IPS-NIHi11 (cell line): ENCODE data around the gene MAB21L4.

Experiments
- DNase-seq: peaks from one replicate; pipeline ENCODE4 v3.0.0; 2012; ENCODE audit warnings: mixed read lengths, low spot score

Gene MAB21L4

DNA sequence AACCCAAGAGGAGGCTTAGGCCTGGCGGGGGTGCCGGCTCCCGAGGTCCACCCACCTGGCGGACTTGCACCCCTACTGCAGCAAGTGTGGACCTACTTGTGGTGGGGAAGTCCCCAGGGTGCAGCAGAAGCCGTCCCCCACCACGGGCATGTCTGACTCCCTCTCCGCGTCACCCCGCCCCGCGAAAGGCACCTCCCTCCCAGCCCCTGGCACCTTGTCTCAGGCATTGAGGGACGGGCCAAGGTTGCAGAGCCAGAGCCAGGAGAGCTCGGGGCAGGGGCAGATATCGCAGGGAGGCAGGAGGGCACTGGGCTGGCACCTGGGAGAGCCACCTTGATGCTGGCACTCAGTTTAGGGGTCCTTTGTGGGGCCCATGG is 29.2 kb upstream of the MAB21L4 start:
- DNase-seq = peak; percentile 20

DNA sequence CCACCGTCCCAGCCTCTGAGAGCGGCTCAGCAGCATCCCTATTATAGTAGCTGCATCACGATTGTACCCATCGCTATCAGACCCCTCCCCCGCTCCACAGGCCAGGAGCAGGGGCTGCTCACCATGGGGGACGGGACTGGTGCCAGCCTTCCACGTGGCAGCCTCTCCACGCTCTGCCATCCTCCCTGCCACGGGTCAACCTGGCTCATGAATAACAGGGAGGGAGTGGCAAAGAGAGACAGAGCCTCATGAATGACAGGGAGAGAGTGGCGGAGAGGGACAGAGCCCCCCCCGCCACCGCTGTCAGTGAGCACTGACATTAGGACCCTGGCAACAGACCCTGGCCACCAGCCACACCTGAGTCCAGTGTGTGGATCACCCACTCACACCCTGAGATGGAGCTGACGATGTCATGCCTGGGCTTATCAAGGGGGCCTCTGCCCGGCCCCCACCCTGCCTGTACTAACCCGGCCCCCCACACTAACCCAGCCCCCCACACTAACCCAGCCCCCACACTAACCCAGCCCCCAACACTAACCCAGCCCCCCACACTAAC is 27.1 kb upstream of the MAB21L4 start:
- peak; percentile 11 for DNase-seq

DNA sequence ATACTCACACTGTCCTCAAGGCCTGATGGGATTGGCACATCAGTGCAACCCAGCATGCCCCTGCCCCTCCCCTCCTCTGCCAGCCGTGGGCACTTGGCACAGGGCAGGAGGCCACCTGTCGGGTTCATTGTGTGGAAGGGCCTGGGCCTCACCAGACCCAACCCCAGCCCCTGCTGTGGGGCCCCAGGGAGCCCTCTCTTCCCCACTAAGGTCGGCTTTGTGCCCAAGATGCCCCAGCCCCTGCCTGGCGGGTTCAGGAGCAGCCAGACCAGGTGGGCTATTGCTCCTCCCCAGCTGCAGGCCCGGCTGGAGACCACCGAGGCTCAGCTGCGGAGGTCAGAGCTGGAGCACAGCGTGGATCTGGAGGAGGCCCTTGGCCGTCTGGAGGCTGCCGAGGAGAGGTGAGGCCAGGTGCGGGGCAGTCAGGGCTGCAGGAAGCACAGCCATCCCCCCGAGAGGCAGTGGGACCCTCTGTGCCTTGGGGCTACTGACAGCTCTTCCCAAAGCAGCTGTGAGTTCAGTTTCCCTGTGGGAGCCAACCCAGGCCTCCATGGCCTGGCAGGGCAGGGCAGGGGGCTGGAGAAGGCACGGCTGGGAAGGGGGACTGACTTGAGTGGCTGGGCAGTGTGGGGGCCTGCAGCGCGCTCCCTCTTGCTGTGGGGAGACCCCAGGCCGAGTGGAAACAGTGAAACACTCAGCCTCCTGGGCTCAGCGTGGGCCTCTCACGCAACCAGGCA is 26.5 kb upstream of the MAB21L4 start:
- peak; percentile 19 for DNase-seq

DNA sequence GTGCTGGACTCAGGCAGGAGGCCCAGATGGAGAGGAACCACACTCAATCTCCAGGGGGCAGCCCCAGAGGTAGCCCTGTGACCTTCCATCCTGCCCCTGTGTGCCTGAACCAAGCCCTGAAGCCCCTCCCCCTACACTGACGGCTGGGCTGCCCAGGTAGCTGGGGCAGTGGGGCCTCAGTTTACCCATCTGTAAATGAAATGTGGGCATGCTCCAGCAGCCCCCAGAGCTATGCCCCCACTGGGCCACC is 26.0 kb upstream of the MAB21L4 start:
- peak; percentile 5 for DNase-seq

DNA sequence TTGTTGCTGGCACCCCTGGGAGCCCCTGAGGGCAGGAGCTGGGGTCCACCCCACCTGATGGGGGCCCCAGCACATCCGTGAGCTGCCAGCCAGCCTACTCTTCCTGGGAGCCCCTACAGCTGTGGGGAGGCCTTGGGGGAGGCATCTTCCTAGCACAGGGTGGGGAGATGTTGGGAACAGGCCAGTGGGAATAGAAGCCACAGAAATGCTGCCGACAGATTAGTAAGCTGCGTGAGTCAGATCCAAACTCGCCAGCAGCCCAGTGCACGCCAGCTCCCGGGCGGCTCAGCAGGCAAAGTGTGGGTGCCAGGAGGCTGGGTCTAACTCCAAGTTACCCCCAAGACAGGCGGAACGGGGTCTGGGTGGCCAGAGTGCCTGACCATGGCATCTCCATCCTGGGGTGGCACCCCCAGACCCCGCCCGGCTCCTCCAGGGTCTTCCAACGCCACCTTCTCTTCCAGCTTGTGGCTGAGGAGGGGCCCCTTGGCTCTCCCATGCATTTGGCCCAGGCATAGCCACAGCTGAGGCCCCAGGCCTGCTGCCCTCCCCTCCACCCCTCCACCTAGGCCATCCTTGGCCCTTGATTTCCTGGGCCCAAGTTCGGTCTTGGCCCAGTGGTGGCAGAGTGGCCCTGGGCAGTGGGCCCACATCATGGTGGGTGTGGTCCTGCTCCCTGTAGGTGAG is 25.5 kb upstream of the MAB21L4 start:
- peak; percentile 33 for DNase-seq

DNA sequence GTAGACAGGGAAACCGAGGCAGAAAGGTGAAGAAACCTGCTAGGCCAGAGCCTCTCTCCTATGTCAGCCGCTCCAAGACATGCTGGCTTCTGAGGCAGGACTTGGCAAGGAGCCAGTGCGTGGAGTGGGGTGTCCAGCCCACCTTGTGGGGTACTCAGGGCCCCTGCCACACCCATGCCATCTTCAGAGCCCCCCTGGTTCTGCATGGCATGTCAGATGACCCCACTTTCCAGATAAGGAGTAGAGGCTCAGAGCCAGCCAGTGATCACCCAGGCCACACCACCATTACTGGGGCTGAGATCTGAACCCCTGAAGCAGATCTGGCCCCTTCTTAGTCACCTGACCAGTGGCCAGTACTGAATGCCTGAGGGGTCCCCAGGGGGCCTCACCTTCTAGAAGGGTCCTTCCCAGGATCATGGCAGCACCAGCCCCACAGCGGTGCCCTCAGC is 24.9 kb upstream of the MAB21L4 start:
- no peak for DNase-seq

DNA sequence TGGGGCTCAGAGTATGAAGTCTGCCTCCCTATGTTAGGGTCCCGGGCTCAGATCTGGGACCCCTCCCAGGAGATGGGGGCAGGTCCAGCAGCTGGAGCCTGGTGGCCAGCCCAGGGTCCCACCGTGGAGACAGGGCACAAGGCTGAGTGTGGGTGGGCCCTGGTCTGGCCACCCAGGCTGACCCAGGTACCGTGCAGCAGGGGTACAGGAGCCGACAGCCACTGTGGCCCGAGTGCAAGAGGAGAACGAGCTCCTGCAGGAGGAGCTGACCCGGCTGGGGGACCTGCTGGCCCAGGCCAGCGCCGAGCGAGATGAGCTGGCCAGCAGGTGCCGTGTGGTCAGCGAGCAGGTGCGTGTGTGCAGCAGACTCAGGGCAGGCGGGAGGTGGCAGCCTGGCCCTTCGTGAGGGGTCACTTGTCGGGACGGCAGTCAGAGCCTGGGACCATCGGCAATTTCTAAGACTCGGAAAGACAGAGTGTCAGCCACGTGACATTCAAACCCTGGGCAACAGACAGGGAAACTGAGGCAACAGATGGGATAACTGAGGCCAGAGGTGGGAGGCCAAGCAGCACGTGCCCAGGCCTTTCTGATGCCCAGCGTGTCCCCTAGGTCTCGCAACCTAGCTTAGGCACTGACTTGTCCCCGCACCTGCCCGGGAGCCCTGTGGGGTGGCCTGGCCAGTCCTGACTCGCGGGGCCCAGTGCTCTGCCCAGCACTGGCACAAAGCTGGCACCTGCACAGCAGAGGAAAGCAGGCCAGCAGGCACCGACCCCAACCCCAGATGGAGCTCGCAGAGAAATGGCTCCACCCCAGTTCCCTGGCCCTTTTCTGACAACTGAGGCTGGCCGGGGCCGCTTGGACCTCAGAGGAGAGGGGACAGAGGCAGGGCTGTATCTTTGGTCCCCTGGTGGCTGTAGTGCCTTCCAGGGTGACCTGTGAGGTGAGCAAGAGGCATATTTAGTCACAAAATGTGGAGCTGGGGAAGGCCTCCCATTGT is 24.1 kb upstream of the MAB21L4 start:
- no peak for DNase-seq

DNA sequence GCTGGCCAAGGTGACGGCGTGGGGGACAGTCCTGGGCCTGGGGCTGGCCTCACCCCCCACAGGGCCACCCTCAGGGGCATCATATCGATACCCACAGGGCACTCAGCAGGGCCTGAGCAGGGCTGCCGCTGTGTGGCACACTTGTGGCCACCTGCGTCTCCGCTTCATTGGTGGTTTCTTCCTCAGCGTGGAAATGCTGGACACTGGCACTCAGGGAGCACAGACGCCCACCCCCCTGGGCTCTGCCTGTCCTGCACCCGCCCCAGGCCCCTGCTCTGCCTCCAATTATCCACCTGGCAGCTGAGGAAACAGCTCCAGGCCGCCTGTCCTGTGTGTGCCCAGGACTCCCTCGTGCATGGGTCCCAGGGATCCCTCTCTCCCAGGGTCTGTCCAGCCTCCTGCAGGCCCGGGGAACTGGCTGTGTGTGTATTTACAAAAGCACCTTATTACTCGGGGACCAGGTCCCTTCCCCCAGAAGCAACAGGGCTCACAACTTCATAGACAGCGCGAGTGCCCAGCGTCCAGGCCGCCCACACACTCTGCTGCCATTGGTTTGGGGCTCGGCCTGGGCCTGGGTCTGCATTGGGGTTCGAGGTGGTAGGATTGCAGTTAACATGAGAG is 23.3 kb upstream of the MAB21L4 start:
- DNase-seq = no peak

DNA sequence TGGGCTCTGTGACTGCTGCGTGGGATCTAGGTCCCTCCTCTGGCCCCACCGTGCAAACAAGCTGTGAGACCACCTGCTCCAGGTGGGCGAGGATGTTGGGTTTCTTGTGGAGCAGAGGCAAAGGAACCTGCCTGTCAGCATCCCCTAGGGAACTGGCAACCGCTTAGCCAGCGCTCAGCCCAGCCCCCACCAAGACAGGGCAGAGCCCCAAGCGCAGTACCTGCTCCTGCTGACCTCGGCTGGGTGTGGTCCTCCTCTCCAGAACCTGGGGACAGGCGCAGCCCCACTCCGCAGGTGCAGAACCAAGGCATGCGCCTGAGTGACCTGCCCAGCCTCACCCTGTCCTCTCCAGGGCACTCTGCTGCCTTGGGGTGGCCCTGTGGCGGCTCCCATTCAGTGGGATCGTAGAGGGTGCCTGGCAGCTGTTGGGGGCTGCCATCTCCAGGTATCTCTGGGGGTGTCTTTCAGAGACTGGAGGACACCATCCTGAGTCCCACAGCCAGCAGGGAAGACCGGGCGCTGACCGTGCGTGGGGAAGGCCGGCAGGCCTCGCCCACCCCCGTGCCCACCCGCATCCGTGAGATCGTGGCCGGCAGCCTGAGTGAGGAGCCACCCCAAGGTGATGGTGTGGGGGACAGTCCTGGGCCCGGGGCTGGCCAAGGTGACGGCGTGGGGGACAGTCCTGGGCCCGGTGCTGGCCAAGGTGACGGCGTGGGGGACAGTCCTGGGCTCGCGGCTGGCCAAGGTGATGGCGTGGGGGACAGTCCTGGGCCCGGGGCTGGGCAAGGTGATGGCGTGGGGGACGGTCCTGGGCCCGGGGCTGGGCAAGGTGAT is 22.5 kb upstream of the MAB21L4 start:
- DNase-seq = peak; percentile 11

DNA sequence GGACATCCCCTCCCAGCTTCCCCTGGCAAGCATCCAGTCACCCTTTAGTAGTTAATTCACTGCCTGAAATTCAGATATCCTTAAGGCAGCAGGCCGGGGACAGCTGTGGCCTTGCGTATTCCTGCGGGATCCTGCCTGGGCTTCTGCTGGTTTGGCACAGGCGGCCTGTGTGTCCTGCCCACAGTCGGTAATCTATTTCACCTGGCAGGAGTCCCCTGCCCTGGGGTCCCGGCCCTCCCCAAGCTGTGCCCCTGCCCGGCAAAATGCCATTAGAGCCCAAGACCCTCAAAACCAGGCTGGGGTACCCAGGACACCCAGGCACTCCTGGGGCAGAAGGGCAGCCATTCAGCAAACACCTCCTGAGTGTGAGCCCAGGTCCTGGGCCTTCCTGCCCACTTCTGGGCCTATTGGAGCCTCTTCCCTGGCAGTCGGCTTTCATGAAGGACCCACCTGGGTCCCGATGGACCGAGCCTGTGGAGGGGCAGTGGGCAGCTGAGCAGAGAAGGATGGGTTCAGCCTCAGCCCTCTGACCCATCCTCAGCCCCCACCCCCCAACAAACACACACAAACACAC is 21.8 kb upstream of the MAB21L4 start:
- DNase-seq = no peak

DNA sequence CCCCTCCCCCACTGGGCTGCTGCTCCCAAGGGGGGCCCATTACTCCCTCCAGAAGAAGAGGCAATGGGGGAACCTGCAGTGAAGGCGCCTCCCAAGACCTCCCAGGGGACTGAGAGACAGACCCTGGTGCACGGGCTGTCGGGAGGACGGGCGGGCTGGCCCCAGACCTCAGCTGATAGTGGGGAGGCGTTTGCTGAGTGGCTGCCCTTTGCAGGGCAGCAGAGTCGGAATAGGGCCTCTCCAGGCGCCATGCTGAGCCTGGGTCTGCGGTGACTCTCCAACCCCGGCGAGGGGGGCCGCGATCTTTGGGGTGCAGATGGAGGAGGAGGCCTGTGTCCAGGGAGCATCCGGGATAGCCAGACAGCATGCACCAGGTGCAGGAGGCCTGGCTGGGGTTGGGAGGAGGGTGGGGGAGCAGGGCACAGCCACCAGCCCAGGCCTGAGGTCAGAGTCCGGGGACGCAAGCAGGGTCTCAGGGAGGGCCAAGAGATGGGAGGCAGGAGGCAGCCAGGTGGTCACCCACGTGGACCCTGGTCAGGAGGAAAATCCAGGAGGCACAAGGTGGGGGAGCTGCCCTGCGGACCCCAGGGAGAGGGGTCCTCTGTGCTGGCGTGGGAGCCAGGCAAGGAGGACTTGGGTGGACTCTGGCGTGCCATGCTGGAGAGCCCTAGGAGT is 21.2 kb upstream of the MAB21L4 start:
- no peak for DNase-seq

DNA sequence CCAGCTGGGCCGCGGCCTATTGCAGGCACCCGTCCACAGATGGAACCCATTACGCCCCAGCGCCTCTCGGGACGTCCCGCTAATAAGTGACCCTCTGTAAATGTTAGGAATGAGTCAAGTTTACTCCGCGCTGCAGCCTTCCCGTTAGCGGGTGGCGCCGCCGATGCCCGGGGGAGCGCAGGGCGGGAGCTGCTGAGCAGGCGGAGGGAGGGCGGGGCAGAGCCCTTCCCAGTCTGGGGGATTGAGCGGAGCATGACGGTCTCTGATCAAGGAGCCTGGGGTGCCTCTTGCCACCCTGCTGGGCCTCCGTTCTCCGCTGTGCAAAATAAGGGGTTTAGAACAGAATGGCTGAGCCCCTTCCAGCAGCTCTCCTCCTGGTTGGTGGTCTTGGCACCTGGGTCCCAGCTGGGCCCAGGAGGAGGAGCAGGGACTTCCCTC is 20.6 kb upstream of the MAB21L4 start:
- peak; percentile 87 for DNase-seq

DNA sequence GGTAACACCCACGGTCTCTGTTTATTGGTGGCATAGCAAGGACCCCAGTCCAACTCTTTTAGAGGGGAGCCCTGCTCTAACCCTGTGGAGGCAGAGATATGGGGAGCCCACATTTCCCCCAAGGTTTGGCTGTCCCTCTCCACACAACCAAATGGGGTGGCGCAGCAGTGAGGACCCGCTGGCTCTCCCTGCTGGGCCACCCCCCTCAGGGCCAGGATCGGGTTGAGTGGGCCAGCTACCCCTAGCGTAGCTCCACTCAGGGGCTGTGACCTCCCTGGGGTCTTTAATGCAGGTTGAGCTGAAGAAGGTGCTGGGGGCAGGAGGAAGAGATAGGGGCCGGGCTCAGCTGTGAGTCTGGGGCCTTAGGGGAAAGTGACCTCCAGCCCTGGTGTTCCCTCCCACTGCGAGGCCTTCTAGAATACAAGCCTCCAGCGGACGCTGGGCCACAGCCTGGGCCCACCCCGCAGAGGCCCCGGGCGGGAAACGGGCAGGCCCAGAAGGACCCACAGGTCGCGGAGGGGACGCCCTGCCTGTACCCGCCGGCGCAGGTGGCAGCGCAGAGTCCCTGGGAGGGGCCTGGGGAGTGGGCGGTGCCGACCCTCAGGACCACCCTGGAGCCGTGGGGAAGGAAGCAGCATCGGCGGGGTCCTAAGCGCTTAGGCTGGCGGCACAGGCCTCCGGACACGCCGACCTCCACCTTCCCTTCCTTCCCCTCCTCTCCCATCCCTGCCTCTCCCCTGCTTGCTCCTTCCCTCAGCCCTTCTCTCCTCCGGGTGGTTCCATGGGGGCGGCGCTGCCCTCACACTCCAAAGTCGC is 19.8 kb upstream of the MAB21L4 start:
- DNase-seq = no peak

DNA sequence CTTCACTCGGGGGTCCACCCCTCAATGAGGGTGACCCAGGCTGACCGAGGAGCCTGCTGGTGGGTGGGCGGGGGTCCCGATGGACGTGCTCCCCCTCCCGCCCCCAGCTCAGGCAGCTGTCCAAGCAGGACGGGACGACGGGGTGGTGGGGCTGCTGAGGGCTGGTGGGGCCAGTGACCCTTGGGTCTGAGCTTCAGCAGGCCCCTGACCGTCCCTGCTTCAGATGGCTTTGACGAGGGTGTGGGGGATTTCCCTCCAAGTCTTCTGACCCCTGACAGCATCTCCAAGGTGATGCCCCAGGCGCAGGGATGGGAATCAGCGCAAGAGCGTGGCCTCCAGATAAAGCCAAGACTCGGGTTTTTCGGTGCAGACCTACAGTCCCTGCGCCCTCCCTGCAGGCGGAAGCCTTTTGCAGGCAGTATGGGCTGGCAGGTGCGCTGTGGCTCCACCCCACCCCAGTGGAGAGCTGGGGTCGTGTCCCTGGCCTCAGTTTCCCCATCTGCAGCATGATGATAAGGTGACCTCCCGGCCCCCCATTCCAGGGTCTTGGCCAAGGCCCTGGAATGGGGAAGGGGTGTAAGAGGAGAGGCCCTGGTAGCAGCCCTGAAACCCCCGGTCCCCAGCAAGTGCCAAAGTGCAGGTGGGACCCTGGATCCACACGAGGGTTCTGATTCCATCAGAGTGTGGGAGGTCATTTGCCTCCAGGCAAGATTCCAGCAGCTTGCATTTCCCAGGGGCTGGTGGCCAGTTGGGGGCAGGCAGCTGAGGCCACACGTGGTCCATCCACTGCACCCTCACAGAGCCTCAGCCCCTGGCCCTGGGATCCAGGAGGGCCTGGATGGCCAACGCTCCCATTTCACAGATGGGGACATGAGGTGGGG is 18.9 kb upstream of the MAB21L4 start:
- no peak for DNase-seq

DNA sequence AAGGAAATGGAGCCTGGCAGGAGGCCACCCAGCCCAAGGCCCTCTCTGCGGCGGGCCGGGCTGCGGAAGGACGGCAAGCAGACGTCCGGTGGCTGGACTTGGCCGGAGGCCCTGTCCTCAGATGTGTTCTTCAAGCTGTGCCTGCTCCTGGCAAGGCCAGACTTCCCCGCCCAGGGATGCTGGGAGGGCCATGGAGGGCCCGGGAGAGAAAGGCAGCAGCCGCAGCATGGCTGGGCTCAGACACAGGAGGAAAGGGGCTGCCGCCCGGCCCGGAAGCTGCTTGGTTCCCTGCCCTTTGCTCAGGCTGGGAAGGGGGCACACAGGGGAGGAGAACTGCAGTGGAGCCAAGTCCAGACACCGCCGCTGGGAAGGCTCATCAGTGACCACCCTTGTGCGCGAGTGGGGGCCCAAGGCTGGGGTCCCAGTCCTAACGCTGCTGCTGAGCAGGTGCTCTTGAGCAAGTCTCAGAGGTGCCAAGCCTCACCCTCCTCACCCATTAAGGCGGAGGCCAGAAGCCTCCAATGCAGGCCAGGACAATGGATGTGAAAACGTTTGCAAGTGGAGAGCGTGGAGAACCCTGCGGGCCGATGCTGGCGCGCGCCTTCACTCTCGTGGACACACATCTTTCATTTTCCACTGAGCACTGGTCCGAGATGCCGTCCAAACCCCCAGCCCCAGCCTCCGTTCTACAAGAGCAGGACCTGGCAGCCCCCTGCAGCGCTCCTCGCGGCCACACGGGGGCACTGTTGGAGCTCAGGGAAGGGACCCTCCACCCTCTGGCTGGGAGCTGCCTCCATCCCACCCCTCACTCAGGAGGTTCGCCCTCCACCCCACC is 18.1 kb upstream of the MAB21L4 start:
- DNase-seq = peak; percentile 95

DNA sequence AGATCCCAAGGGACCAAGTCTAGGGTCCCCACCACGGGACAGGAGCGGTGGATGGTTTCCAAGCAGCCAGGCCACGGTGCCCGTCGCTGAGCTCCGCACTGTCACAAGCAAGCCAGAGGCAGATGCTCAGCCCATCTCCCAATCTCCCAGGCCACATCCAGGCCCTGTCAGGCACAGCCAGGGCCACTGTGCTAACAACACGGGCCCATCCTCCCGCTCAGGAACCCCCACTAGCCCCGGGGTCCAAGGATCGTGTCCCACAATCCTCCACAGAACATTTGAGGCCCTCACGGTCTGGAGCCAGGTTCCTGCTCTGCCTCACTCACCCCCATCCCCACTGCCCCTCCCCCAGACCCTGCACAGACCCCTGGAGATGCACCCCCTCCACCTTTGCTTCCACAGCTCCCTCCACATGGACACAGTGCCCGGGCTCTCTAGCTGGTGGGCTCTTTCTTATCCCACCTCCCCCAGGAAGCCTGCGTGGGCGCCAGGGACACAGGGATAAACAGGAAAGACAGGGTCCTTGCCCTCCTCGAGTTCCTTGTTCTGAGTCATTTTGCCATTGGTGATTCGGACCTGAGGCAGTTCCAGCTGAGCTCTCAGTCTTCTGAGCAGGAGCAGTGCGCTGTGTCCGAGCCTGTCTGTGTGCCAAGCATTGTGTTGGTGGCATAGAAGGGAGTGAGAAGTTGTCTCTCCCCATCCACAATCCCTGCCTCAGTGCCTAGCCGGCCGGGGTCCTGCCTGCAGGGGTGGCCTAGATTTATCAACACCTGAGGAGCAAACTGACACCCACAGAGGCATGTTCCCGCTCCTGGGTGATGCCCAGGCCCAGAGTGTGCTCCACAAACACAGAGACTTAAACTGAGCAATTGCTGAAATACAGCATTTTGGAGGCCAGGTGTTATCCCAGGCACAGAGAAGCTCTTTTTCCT is 17.2 kb upstream of the MAB21L4 start:
- DNase-seq = no peak
